Measurements from ENCODE around the gene KCNK1. TPM values are rescaled to one million over a fixed set of nuclear protein-coding genes. Genes with fewer than 3 reads are reported as not detected.

KCNK1 gene
- total RNA-seq, 1 donor from 2014 or later, result 23.9 TPM

- intact Hi-C loops (cut with DNase I), result no loop called here
- DNase-seq (no peak), ATAC-seq (ENCODE audit: poor library complexity) (no peak)
Measured at GRCh38 chr1:233629305-233629935, 15.5 kb downstream of the KCNK1 start.

GRCh38 chr1:233631810-233632405 is 18.0 kb downstream of the KCNK1 start:
- no peak for ATAC-seq (ENCODE audit: poor library complexity)
- intact Hi-C loops (cut with DNase I), result no loop called here
- DNase-seq, result no peak

GRCh38 chr1:233632436-233632835 is 18.5 kb downstream of the KCNK1 start:
- no peak for DNase-seq
- intact Hi-C loops (cut with DNase I), result no loop called here
- ATAC-seq (ENCODE audit: poor library complexity), result no peak

GRCh38 chr1:233635765-233636502 is 22.0 kb downstream of the KCNK1 start:
- intact Hi-C loops (cut with DNase I), result no loop called here
- DNase-seq (no peak), ATAC-seq (ENCODE audit: poor library complexity) (no peak)

- ATAC-seq (ENCODE audit: poor library complexity) (no peak), DNase-seq (no peak)
- intact Hi-C loops (cut with DNase I), result no loop called here
Measured at GRCh38 chr1:233636503-233636877, 22.6 kb downstream of the KCNK1 start.

- ATAC-seq (ENCODE audit: poor library complexity) (no peak), DNase-seq (no peak)
Measured at GRCh38 chr1:233638513-233638912, 24.6 kb downstream of the KCNK1 start.

GRCh38 chr1:233639611-233640010 is 25.7 kb downstream of the KCNK1 start:
- intact Hi-C loops (cut with DNase I), result no loop called here
- no peak for DNase-seq
- no peak for ATAC-seq (ENCODE audit: poor library complexity)

More at GRCh38 chr1:233638513-233638912, 24.6 kb downstream of the KCNK1 start:
- intact Hi-C loops (cut with DNase I), result no loop called here

- DNase-seq (no peak), ATAC-seq (ENCODE audit: poor library complexity) (no peak)
- intact Hi-C loops (cut with DNase I), result no loop called here
Measured at GRCh38 chr1:233640179-233640578, 26.3 kb downstream of the KCNK1 start.

- ATAC-seq (ENCODE audit: poor library complexity) (no peak), DNase-seq (no peak)
- intact Hi-C loops (cut with DNase I), result no loop called here
Measured at GRCh38 chr1:233641029-233641428, 27.1 kb downstream of the KCNK1 start.

- no peak for ATAC-seq (ENCODE audit: poor library complexity)
- intact Hi-C loops (cut with DNase I), result no loop called here
- no peak for DNase-seq
Measured at GRCh38 chr1:233647073-233647472, 33.2 kb downstream of the KCNK1 start.

GRCh38 chr1:233647636-233648035 is 33.7 kb downstream of the KCNK1 start:
- no peak for ATAC-seq (ENCODE audit: poor library complexity)
- DNase-seq, result no peak
- intact Hi-C loops (cut with DNase I), result no loop called here

- ATAC-seq (ENCODE audit: poor library complexity) (no peak), DNase-seq (no peak)
- intact Hi-C loops (cut with DNase I), result no loop called here
Measured at GRCh38 chr1:233651061-233651460, 37.2 kb downstream of the KCNK1 start.

- intact Hi-C loops (cut with DNase I), result no loop called here
- ATAC-seq (ENCODE audit: poor library complexity) (no peak), DNase-seq (no peak)
Measured at GRCh38 chr1:233651563-233652233, 37.8 kb downstream of the KCNK1 start.

GRCh38 chr1:233652526-233652925 is 38.6 kb downstream of the KCNK1 start:
- ATAC-seq (ENCODE audit: poor library complexity) (no peak), DNase-seq (no peak)
- intact Hi-C loops (cut with DNase I), result no loop called here

- no peak for DNase-seq
- intact Hi-C loops (cut with DNase I), result no loop called here
- ATAC-seq (ENCODE audit: poor library complexity), result no peak
Measured at GRCh38 chr1:233654658-233655280, 40.9 kb downstream of the KCNK1 start.

GRCh38 chr1:233655301-233655740 is 41.4 kb downstream of the KCNK1 start:
- intact Hi-C loops (cut with DNase I), result no loop called here
- ATAC-seq (ENCODE audit: poor library complexity), result no peak
- DNase-seq, result no peak

GRCh38 chr1:233656032-233656635 is 42.2 kb downstream of the KCNK1 start:
- intact Hi-C loops (cut with DNase I), result no loop called here
- ATAC-seq (ENCODE audit: poor library complexity) (peak; percentile 32), DNase-seq (no peak)

- ATAC-seq (ENCODE audit: poor library complexity) (no peak), DNase-seq (no peak)
- intact Hi-C loops (cut with DNase I), result no loop called here
Measured at GRCh38 chr1:233656687-233657086, 42.8 kb downstream of the KCNK1 start.

GRCh38 chr1:233657466-233657865 is 43.6 kb downstream of the KCNK1 start:
- DNase-seq (no peak), ATAC-seq (ENCODE audit: poor library complexity) (no peak)
- intact Hi-C loops (cut with DNase I), result no loop called here

Data from Right ventricle myocardium superior (tissue), 1 donor.